ENCODE measurements around the gene BAIAP3. TPM values are rescaled to one million over a fixed set of nuclear protein-coding genes. Genes with fewer than 3 reads are reported as not detected.

Gene BAIAP3
- total RNA-seq, 2 experiments from 2014 or later, result 0.24 to 0.63 TPM

GRCh38 chr16:1398351-1398750 lies 64.9 kb downstream of the BAIAP3 start:
- ChIA-PET POLR2A (interaction anchor here (1.0 kb wide), 1 partner anchor 14 kb away, joined by 3 read pairs; no protein-coding TSS in a partner anchor), CTCF (no interaction called here)
- no peaks in the 10 kb centered on the region for H3K27me3 Mint-ChIP-seq (ENCODE audit: low read depth)
- no peaks in the 10 kb centered on the region for H3K4me1 Mint-ChIP-seq (ENCODE audit: low read depth)
- no peak for ATAC-seq
- H3K9me3 Mint-ChIP-seq (ENCODE audit: insufficient read depth), result no peaks in the 10 kb centered on the region
- H3K36me3 Mint-ChIP-seq (ENCODE audit: low read depth), result peaks cover 14% of the 10 kb centered on the region
- H3K27ac Mint-ChIP-seq, result no peak overlapping the region
- no peak overlapping the region for H3K4me3 Mint-ChIP-seq
- no peak for DNase-seq

Other genes with a start within 250 kb of the BAIAP3 start
- not detected for gene C1QTNF8, start 237.4 kb upstream of the BAIAP3 start, total RNA-seq
- gene CACNA1H, start 180.5 kb upstream of the BAIAP3 start, total RNA-seq, result under 1 TPM; 0.57 to 0.92 TPM
- gene TPSG1, start 108.4 kb upstream of the BAIAP3 start, total RNA-seq, result not detected
- not detected for gene TPSB2, start 103.5 kb upstream of the BAIAP3 start, total RNA-seq
- gene TPSAB1, start 92.9 kb upstream of the BAIAP3 start, total RNA-seq, result not detected
- not detected for gene TPSD1, start 77.6 kb upstream of the BAIAP3 start, total RNA-seq
- 100 to 1,000 TPM; 207 to 237 TPM for gene UBE2I, start 24.0 kb upstream of the BAIAP3 start, total RNA-seq
- 10 to 100 TPM; 48.5 to 50.7 TPM for gene TSR3, start 18.2 kb downstream of the BAIAP3 start, total RNA-seq
- gene GNPTG, start 18.3 kb downstream of the BAIAP3 start, total RNA-seq, result 10 to 100 TPM; 24.2 to 25.1 TPM
- 10 to 100 TPM; 19.6 to 24.9 TPM for gene UNKL, start 81.1 kb downstream of the BAIAP3 start, total RNA-seq
- gene UQCC4, start 87.1 kb downstream of the BAIAP3 start, total RNA-seq, result 10 to 100 TPM; 17.2 to 20.1 TPM
- gene PERCC1, start 97.4 kb downstream of the BAIAP3 start, total RNA-seq, result under 1 TPM in 1 of 2 experiments, not detected in 1; 0.37 TPM
- gene CCDC154, start 110.9 kb downstream of the BAIAP3 start, total RNA-seq, result 1 to 10 TPM; 1.5 to 2.1 TPM
- 10 to 100 TPM; 41.9 to 43.9 TPM for gene CLCN7, start 141.4 kb downstream of the BAIAP3 start, total RNA-seq
- not detected for gene PTX4, start 155.3 kb downstream of the BAIAP3 start, total RNA-seq
- 10 to 100 TPM; 70.1 to 73.3 TPM for gene TELO2, start 159.7 kb downstream of the BAIAP3 start, total RNA-seq
- 10 to 100 TPM; 35.1 to 35.6 TPM for gene TMEM204, start 200.0 kb downstream of the BAIAP3 start, total RNA-seq